ENCODE results near the gene SH3TC1. TPM values are rescaled to one million over a fixed set of nuclear protein-coding genes. Genes with fewer than 3 reads are reported as not detected.

The SH3TC1 gene
- total and polyA plus RNA-seq, 2 donors from 2014 or later: 43.1 to 127 TPM

GRCh38 chr4:8290701-8290970 is 91.5 kb downstream of the SH3TC1 start:
- FAIRE-seq (no peak), DNase-seq (peak in 2 of 5 donors; percentile 14 to 15)
- Histone ChIP-seq H3K27ac (ENCODE audit: low read depth in 2 of 2, low read length in 2 of 2) (no peak overlapping the region), H3K9me3 (ENCODE audit: control insufficient read depth in 2 of 3, insufficient read depth in 1 of 3, low read length in 3 of 3) (no peaks in the 10 kb centered on the region), H3K9ac (ENCODE audit: low read length in 3 of 3) (no peak overlapping the region), H3K36me3 (ENCODE audit: control insufficient read depth in 2 of 3, insufficient read depth in 3 of 3, low read length in 3 of 3) (no peaks in the 10 kb centered on the region), H3K4me1 (ENCODE audit: control insufficient read depth in 2 of 3, insufficient read depth in 2 of 3, low read depth in 1 of 3, low read length in 3 of 3) (no peaks in the 10 kb centered on the region), H3K27me3 (ENCODE audit: control insufficient read depth, insufficient read depth, low read length) (no peaks in the 10 kb centered on the region), H3K4me3 (ENCODE audit: low read length in 3 of 3) (no peak overlapping the region)
- intact Hi-C loops (cut with DNase I): no loop called here
- no peak for TF ChIP-seq CTCF (IDR thresholded peaks at IDR 0.05; ENCODE audit: borderline replicate concordance, extremely low read depth, insufficient read depth)

Other genes with a start within 250 kb of the SH3TC1 start
- gene ABLIM2, start 40.5 kb upstream of the SH3TC1 start, total RNA-seq: 23.3 TPM
- 9.5 TPM for gene ABLIM2, start 40.5 kb upstream of the SH3TC1 start, polyA plus RNA-seq (ENCODE audit: insufficient read depth, low read depth, low replicate concordance)
- 1.7 TPM for gene HTRA3, start 70.5 kb downstream of the SH3TC1 start, total RNA-seq
- 6.5 TPM for gene HTRA3, start 70.5 kb downstream of the SH3TC1 start, polyA plus RNA-seq (ENCODE audit: insufficient read depth, low read depth, low replicate concordance)
- gene ACOX3, start 241.4 kb downstream of the SH3TC1 start, total RNA-seq: 21.7 TPM
- gene ACOX3, start 241.4 kb downstream of the SH3TC1 start, polyA plus RNA-seq (ENCODE audit: insufficient read depth, low read depth, low replicate concordance): 10.1 TPM
- 20.1 TPM for gene TRMT44, start 241.5 kb downstream of the SH3TC1 start, total RNA-seq
- 5.1 TPM for gene TRMT44, start 241.5 kb downstream of the SH3TC1 start, polyA plus RNA-seq (ENCODE audit: insufficient read depth, low read depth, low replicate concordance)